ENCODE data around the gene CAMKK1.

The CAMKK1 gene

DNA sequence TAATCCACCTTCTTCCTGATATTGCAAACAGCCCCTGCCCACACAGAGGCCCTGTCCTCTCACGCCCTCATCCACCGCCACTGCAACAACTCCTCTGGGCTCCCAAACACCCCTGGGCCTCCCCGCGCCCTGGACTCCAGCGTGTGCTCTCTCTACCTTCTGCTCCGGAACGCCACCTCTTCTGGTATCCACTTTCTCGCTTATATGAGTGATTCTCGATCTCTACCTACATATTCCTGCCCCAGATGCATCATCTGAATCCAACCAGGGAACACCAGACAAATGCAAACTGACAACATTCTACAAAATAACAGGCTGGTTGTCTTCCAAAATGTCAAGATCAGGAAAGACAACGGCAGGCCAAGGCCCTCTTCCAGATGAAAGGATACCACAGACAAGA, 19.0 kb downstream of the CAMKK1 start:
- TF ChIP-seq SIN3A (IDR thresholded peaks at IDR 0.05; ENCODE audit: borderline replicate concordance, insufficient read depth, low read length) (no peak), POLR2AphosphoS5 (IDR thresholded peaks at IDR 0.05; ENCODE audit: low read depth, low read length) (no peak), TAF1 (IDR thresholded peaks at IDR 0.05; ENCODE audit: borderline replicate concordance, insufficient read depth, low read length) (no peak), FOXP2 (optimal IDR thresholded peaks at IDR 0.05; ENCODE audit: borderline replicate concordance, extremely low read depth, extremely low read length, insufficient read depth) (no peak)
- TF ChIP-seq, protein P1, sequence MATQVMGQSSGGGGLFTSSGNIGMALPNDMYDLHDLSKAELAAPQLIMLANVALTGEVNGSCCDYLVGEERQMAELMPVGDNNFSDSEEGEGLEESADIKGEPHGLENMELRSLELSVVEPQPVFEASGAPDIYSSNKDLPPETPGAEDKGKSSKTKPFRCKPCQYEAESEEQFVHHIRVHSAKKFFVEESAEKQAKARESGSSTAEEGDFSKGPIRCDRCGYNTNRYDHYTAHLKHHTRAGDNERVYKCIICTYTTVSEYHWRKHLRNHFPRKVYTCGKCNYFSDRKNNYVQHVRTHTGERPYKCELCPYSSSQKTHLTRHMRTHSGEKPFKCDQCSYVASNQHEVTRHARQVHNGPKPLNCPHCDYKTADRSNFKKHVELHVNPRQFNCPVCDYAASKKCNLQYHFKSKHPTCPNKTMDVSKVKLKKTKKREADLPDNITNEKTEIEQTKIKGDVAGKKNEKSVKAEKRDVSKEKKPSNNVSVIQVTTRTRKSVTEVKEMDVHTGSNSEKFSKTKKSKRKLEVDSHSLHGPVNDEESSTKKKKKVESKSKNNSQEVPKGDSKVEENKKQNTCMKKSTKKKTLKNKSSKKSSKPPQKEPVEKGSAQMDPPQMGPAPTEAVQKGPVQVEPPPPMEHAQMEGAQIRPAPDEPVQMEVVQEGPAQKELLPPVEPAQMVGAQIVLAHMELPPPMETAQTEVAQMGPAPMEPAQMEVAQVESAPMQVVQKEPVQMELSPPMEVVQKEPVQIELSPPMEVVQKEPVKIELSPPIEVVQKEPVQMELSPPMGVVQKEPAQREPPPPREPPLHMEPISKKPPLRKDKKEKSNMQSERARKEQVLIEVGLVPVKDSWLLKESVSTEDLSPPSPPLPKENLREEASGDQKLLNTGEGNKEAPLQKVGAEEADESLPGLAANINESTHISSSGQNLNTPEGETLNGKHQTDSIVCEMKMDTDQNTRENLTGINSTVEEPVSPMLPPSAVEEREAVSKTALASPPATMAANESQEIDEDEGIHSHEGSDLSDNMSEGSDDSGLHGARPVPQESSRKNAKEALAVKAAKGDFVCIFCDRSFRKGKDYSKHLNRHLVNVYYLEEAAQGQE (IDR thresholded peaks at IDR 0.05; ENCODE audit: insufficient read depth in 1 of 2, low read depth in 2 of 2, low read length in 2 of 2): no peak

GRCh38 chr17:3870871-3871306, 22.0 kb downstream of the CAMKK1 start:
- TF ChIP-seq FOXP2 (optimal IDR thresholded peaks at IDR 0.05; ENCODE audit: borderline replicate concordance, extremely low read depth, extremely low read length, insufficient read depth) (no peak), SIN3A (IDR thresholded peaks at IDR 0.05; ENCODE audit: borderline replicate concordance, insufficient read depth, low read length) (no peak), POLR2AphosphoS5 (IDR thresholded peaks at IDR 0.05; ENCODE audit: low read depth, low read length) (no peak), TAF1 (IDR thresholded peaks at IDR 0.05; ENCODE audit: borderline replicate concordance, insufficient read depth, low read length) (no peak)
- TF ChIP-seq, protein P1 (IDR thresholded peaks at IDR 0.05; ENCODE audit: insufficient read depth in 1 of 2, low read depth in 2 of 2, low read length in 2 of 2): no peak

GRCh38 chr17:3867606-3868005, 25.2 kb downstream of the CAMKK1 start:
- TF ChIP-seq POLR2AphosphoS5 (IDR thresholded peaks at IDR 0.05; ENCODE audit: low read depth, low read length) (no peak), FOXP2 (optimal IDR thresholded peaks at IDR 0.05; ENCODE audit: borderline replicate concordance, extremely low read depth, extremely low read length, insufficient read depth) (no peak), SIN3A (IDR thresholded peaks at IDR 0.05; ENCODE audit: borderline replicate concordance, insufficient read depth, low read length) (no peak), TAF1 (IDR thresholded peaks at IDR 0.05; ENCODE audit: borderline replicate concordance, insufficient read depth, low read length) (no peak)
- TF ChIP-seq, protein P1 (IDR thresholded peaks at IDR 0.05; ENCODE audit: insufficient read depth in 1 of 2, low read depth in 2 of 2, low read length in 2 of 2): no peak

DNA sequence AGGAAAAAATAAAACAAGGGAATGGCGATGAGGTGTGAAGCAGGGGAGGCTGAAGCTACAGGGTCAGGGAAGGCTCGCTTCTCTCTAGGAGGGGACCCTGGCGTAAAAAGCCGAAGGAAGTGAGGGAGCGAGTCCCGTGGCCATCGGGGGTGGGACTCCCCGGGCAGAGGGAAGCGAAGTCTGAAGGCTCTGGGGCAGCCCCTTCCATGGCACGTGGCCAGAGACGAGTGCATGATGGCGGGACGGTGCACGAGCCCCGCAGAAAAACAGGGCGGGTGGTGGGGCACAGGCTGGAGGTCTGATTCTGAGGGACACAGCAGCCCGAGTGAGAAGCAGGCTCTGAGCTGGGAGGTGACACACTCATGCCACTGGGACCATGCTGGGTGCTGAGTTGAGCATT, 25.7 kb downstream of the CAMKK1 start:
- no peak for TF ChIP-seq TAF1 (IDR thresholded peaks at IDR 0.05; ENCODE audit: borderline replicate concordance, insufficient read depth, low read length)
- TF ChIP-seq SIN3A (IDR thresholded peaks at IDR 0.05; ENCODE audit: borderline replicate concordance, insufficient read depth, low read length): no peak
- no peak for TF ChIP-seq POLR2AphosphoS5 (IDR thresholded peaks at IDR 0.05; ENCODE audit: low read depth, low read length)
- TF ChIP-seq FOXP2 (optimal IDR thresholded peaks at IDR 0.05; ENCODE audit: borderline replicate concordance, extremely low read depth, extremely low read length, insufficient read depth): no peak
- TF ChIP-seq, protein P1 (IDR thresholded peaks at IDR 0.05; ENCODE audit: insufficient read depth in 1 of 2, low read depth in 2 of 2, low read length in 2 of 2): no peak

DNA sequence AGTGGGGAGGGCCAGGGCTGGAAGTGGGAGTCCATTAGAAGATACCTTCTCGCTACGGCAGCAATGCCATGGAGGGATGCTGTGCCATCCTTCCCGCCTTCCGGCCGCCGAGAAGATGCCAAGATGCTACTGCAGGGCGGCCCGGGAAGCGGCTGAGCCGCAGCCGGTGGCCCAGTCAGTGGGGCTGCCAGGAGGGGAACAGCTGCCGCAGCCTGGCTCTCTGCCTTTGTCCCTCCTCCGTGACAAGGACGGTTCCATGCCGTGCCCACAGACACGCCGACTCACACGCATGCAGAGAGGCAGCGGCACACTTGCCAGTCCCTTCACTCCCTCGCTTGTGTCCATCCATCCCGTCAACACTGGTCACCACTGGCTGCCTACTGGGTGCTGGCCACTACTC, 26.6 kb downstream of the CAMKK1 start:
- TF ChIP-seq TAF1 (IDR thresholded peaks at IDR 0.05; ENCODE audit: borderline replicate concordance, insufficient read depth, low read length): no peak
- TF ChIP-seq FOXP2 (optimal IDR thresholded peaks at IDR 0.05; ENCODE audit: borderline replicate concordance, extremely low read depth, extremely low read length, insufficient read depth): no peak
- TF ChIP-seq, protein P1 (IDR thresholded peaks at IDR 0.05; ENCODE audit: insufficient read depth in 1 of 2, low read depth in 2 of 2, low read length in 2 of 2): no peak
- no peak for TF ChIP-seq SIN3A (IDR thresholded peaks at IDR 0.05; ENCODE audit: borderline replicate concordance, insufficient read depth, low read length)
- TF ChIP-seq POLR2AphosphoS5 (IDR thresholded peaks at IDR 0.05; ENCODE audit: low read depth, low read length): no peak
